Stimulated activated naive CD8-positive, alpha-beta T cell treated with anti-CD3 and anti-CD28 coated beads, Interleukin-15, Interleukin-2, amounts not matched to agents 100 ng/mL and 50 ng/mL, for 24 hours (primary cell): ENCODE measurements around the gene PRDX3.
"Not testable (repeated sequence)": the region's sequence is repeated elsewhere in the genome, so short reads cannot be mapped to it uniquely, and the experiment has no call there.

Experiments used
- H3K27ac Mint-ChIP-seq: one replicate; pipeline ENCODE4 v1.8.0; 2021; ENCODE audit warnings: mild to moderate bottlenecking, mixed read lengths
- H3K27me3 Mint-ChIP-seq: one replicate; pipeline ENCODE4 v1.8.0; 2021; ENCODE audit warnings: mixed read lengths
- H3K36me3 Mint-ChIP-seq: one replicate; pipeline ENCODE4 v1.8.0; 2021; ENCODE audit warnings: low read depth, mixed read lengths
- H3K4me1 Mint-ChIP-seq: one replicate; pipeline ENCODE4 v1.8.0; 2021; ENCODE audit warnings: low read depth, mixed read lengths
- H3K4me3 Mint-ChIP-seq: one replicate; pipeline ENCODE4 v1.8.0; 2021; ENCODE audit warnings: mild to moderate bottlenecking, mixed read lengths
- H3K9me3 Mint-ChIP-seq: one replicate; pipeline ENCODE4 v1.8.0; 2021; ENCODE audit warnings: mixed read lengths

The PRDX3 gene

GRCh38 chr10:119190954-119191785, 12.6 kb upstream of the PRDX3 start:
- Mint-ChIP-seq H3K9me3 (no peaks in the 10 kb centered on the region), H3K27ac (peak overlapping the region; percentile 49), H3K36me3 (no peaks in the 10 kb centered on the region), H3K4me3 (no peak overlapping the region), H3K4me1 (peaks cover 27% of the 10 kb centered on the region), H3K27me3 (no peaks in the 10 kb centered on the region)

GRCh38 chr10:119190353-119190752, 11.7 kb upstream of the PRDX3 start:
- Mint-ChIP-seq H3K27ac (no peak overlapping the region), H3K36me3 (no peaks in the 10 kb centered on the region), H3K9me3 (no peaks in the 10 kb centered on the region), H3K27me3 (no peaks in the 10 kb centered on the region), H3K4me3 (no peak overlapping the region), H3K4me1 (peaks cover 27% of the 10 kb centered on the region)

GRCh38 chr10:119189811-119190282, 11.2 kb upstream of the PRDX3 start:
- H3K27ac Mint-ChIP-seq = peak overlapping the region; percentile 45
- H3K36me3 Mint-ChIP-seq = no peaks in the 10 kb centered on the region
- peak overlapping the region; percentile 7 for H3K4me3 Mint-ChIP-seq
- H3K27me3 Mint-ChIP-seq = no peaks in the 10 kb centered on the region
- no peaks in the 10 kb centered on the region for H3K9me3 Mint-ChIP-seq
- H3K4me1 Mint-ChIP-seq = peaks cover 27% of the 10 kb centered on the region

GRCh38 chr10:119183664-119184412, 5.2 kb upstream of the PRDX3 start:
- H3K27ac Mint-ChIP-seq = no peak overlapping the region

GRCh38 chr10:119180850-119181400, 2.3 kb upstream of the PRDX3 start:
- H3K27me3 Mint-ChIP-seq, H3K9me3 Mint-ChIP-seq, H3K4me3 Mint-ChIP-seq, H3K27ac Mint-ChIP-seq: not testable (repeated sequence)
- H3K36me3 Mint-ChIP-seq = peaks cover 19% of the 10 kb centered on the region
- peaks cover 40% of the 10 kb centered on the region for H3K4me1 Mint-ChIP-seq

More at GRCh38 chr10:119183664-119184412, 5.2 kb upstream of the PRDX3 start:
- no peaks in the 10 kb centered on the region for H3K36me3 Mint-ChIP-seq
- H3K27me3 Mint-ChIP-seq = no peaks in the 10 kb centered on the region
- no peaks in the 10 kb centered on the region for H3K9me3 Mint-ChIP-seq
- peaks cover 16% of the 10 kb centered on the region for H3K4me1 Mint-ChIP-seq
- H3K4me3 Mint-ChIP-seq = no peak overlapping the region

- H3K27me3 Mint-ChIP-seq = no peaks in the 10 kb centered on the region
- peak overlapping the region; percentile 100 for H3K4me3 Mint-ChIP-seq
- peaks cover 36% of the 10 kb centered on the region for H3K36me3 Mint-ChIP-seq
- H3K4me1 Mint-ChIP-seq = peaks cover 48% of the 10 kb centered on the region
- peak overlapping the region; percentile 99 for H3K27ac Mint-ChIP-seq
- no peaks in the 10 kb centered on the region for H3K9me3 Mint-ChIP-seq
Observed at GRCh38 chr10:119177708-119178371, 772 bp downstream of the PRDX3 start.

GRCh38 chr10:119176166-119176565, 2.4 kb downstream of the PRDX3 start:
- H3K36me3 Mint-ChIP-seq = peaks cover 51% of the 10 kb centered on the region
- H3K27ac Mint-ChIP-seq = peak overlapping the region; percentile 78
- no peaks in the 10 kb centered on the region for H3K9me3 Mint-ChIP-seq
- peaks cover 48% of the 10 kb centered on the region for H3K4me1 Mint-ChIP-seq
- no peaks in the 10 kb centered on the region for H3K27me3 Mint-ChIP-seq
- H3K4me3 Mint-ChIP-seq = peak overlapping the region; percentile 100

GRCh38 chr10:119174109-119174508, 4.5 kb downstream of the PRDX3 start:
- peaks cover 65% of the 10 kb centered on the region for H3K36me3 Mint-ChIP-seq
- no peaks in the 10 kb centered on the region for H3K27me3 Mint-ChIP-seq
- no peak overlapping the region for H3K27ac Mint-ChIP-seq
- H3K9me3 Mint-ChIP-seq = no peaks in the 10 kb centered on the region
- peaks cover 40% of the 10 kb centered on the region for H3K4me1 Mint-ChIP-seq
- H3K4me3 Mint-ChIP-seq = no peak overlapping the region

GRCh38 chr10:119167041-119167440, 11.6 kb downstream of the PRDX3 start:
- H3K36me3 Mint-ChIP-seq = peaks cover 62% of the 10 kb centered on the region
- no peaks in the 10 kb centered on the region for H3K9me3 Mint-ChIP-seq
- peak overlapping the region; percentile 94 for H3K27ac Mint-ChIP-seq
- peaks cover 41% of the 10 kb centered on the region for H3K4me1 Mint-ChIP-seq
- peak overlapping the region; percentile 87 for H3K4me3 Mint-ChIP-seq
- no peaks in the 10 kb centered on the region for H3K27me3 Mint-ChIP-seq

GRCh38 chr10:119166564-119166963, 12.0 kb downstream of the PRDX3 start:
- peaks cover 46% of the 10 kb centered on the region for H3K4me1 Mint-ChIP-seq
- H3K9me3 Mint-ChIP-seq = no peaks in the 10 kb centered on the region
- H3K27ac Mint-ChIP-seq = peak overlapping the region; percentile 94
- peak overlapping the region; percentile 87 for H3K4me3 Mint-ChIP-seq
- no peaks in the 10 kb centered on the region for H3K27me3 Mint-ChIP-seq
- peaks cover 62% of the 10 kb centered on the region for H3K36me3 Mint-ChIP-seq

GRCh38 chr10:119166118-119166500, 12.5 kb downstream of the PRDX3 start:
- H3K4me3 Mint-ChIP-seq = peak overlapping the region; percentile 87
- peaks cover 48% of the 10 kb centered on the region for H3K4me1 Mint-ChIP-seq
- H3K36me3 Mint-ChIP-seq = peaks cover 62% of the 10 kb centered on the region
- peak overlapping the region; percentile 94 for H3K27ac Mint-ChIP-seq
- no peaks in the 10 kb centered on the region for H3K27me3 Mint-ChIP-seq
- no peaks in the 10 kb centered on the region for H3K9me3 Mint-ChIP-seq

- H3K27ac Mint-ChIP-seq = peak within 1 kb of the TSS; percentile 94
- H3K9me3 Mint-ChIP-seq = no peaks in the 10 kb centered on the region
- H3K4me1 Mint-ChIP-seq = peaks cover 48% of the 10 kb centered on the region
- H3K27me3 Mint-ChIP-seq = no peaks in the 10 kb centered on the region
- H3K4me3 Mint-ChIP-seq = peak within 1 kb of the TSS; percentile 87
- H3K36me3 Mint-ChIP-seq = peaks cover 66% of the 10 kb centered on the region
Observed at GRCh38 chr10:119165171-119166117, 13.2 kb downstream of the PRDX3 start, which contains the start of gene SFXN4. Gene SFXN4, minus strand, starts transcription at chr10:119165714. Its CDS starts 67 bp downstream, at chr10:119165647.

GRCh38 chr10:119162452-119163092, 16.0 kb downstream of the PRDX3 start:
- peaks cover 52% of the 10 kb centered on the region for H3K36me3 Mint-ChIP-seq
- peaks cover 48% of the 10 kb centered on the region for H3K4me1 Mint-ChIP-seq
- no peak overlapping the region for H3K4me3 Mint-ChIP-seq
- H3K27ac Mint-ChIP-seq = peak overlapping the region; percentile 4
- no peaks in the 10 kb centered on the region for H3K27me3 Mint-ChIP-seq
- H3K9me3 Mint-ChIP-seq = no peaks in the 10 kb centered on the region
